GM19099 (cell line): ENCODE results near the gene CCDC77.

Experiments
- POLR2A ChIP-seq: IDR thresholded peaks from 3 replicates; pipeline ENCODE4 v1.6.1; 2011; ENCODE audit warnings: low read depth; ENCODE audit not compliant: insufficient read length; ENCODE audit errors: extremely low read depth

Gene CCDC77

DNA sequence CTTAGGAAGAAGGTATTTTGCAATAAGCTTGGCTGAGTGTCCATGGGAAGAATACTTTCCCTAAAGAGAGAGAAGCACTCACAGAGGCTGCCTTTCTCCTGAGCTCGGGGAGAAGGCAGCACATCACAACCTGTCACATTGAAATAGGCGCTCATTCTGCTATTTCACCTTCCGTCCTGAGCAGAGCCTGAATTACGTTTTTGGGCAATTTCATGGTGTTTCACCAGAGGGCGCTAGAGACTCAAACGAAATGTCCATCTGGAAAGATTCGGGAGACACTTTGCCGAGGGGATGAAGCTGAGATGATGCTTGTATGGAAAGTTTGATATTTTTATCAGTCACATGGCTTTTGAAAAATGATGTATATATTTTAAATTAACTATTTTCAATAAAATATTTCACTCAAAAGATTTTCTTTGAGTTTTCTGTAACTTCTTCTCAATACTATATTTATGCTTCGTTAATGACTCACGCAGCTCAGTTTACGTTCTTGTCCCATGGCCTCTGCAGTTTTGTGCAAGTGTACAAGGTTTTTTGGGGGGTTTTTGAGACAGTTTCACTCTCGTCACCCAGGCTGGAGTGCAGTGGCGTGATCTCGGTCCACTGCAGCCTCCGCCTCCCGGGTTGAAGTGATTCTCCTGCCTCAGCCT, 40.9 kb downstream of the CCDC77 start:
- TF ChIP-seq POLR2A: no peak

GRCh38 chr12:447141-447540, 45.7 kb downstream of the CCDC77 start:
- TF ChIP-seq POLR2A: no peak

GRCh38 chr12:449203-449602, 47.8 kb downstream of the CCDC77 start:
- no peak for TF ChIP-seq POLR2A

DNA sequence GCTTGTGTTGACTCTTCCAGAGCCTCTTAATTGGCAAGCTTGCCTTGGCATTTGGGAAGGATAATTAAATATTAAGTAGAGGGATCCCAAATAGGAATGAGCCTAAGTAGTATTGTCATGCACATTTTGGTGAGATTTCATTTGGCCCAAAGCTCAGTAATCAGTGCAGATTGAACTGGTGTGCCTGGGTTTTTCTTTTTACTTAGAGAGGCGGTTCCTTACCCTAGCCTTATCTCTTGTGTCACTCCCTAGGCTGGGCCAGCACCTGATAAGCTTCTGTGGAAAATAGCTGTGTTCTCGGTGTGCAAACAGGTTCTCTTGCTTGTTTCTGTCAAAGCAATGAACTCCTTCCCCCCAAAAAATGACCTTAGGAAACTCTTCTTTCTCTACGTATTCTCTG, 49.0 kb downstream of the CCDC77 start:
- TF ChIP-seq POLR2A: no peak

- TF ChIP-seq POLR2A: no peak
Measured at GRCh38 chr12:452667-453210, 51.3 kb downstream of the CCDC77 start.

GRCh38 chr12:454833-455232, 53.4 kb downstream of the CCDC77 start:
- no peak for TF ChIP-seq POLR2A

- TF ChIP-seq POLR2A: no peak
Measured at GRCh38 chr12:455821-456220, 54.4 kb downstream of the CCDC77 start.

- no peak for TF ChIP-seq POLR2A
Measured at GRCh38 chr12:457676-458075, 56.2 kb downstream of the CCDC77 start.

DNA sequence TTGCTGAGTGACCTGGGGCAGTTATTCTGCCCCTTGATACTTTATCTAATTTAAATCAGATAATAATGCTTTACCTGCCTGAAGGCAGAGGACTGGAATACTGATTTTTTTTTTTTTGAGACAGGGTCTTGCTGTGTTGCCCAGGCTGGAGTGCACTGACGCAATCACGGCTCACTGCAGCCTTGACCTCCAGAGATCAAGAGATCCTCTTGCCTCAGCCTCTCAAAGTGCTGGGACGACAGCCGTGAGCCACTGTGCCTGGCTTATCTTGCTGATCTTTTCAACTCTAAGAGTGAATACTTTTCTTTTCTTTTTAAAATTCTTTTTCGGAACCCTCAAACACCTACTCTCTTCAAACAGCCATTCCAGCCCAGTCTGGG, 57.6 kb downstream of the CCDC77 start:
- TF ChIP-seq POLR2A: no peak

DNA sequence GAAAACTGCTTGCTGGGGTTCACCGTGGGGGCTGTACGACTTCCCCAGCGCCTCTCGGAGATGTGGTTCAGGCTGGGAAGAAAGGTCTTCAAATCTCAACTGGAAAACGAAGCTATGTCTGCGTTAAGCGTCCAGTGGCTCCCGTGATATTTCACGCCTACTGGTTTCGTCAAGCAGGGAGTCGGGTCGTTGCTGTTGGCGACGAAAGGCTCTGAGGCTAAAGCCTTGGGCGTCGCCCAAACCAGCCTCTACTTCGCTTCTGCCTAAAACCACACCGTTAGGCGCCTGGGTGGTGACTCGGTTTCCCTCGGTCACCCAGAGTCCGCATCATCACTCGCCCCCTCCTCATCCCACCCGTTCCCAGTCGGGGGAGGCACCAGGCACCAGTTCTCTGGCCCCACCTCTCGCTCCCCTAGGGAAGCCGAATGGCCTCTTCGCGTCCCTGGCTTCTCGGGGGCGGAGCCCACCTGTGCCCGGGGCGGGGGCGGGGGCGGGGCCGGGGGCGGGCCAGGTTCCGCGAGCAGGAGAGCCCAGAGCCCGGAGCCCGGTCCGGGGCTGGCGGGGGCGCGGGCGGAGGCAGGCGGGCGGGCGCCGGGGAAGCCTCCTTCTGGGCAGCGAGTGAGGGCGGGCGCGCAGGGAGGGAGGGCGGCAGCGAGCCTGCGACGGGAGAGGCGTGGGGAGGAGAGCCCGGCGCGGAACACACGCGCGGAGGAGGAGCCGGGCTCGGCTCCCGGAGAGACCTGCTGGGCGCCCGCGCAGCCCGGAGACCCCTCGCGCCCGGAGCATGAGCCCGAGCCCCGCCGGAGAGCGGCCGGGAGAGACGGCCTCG, 58.2 kb downstream of the CCDC77 start, which contains the start of gene B4GALNT3:
B4GALNT3 (plus strand) TSS at position 510 of the 829 bp plus-strand sequence. CDS start 438 bp downstream, outside the sequence.
- no peak for TF ChIP-seq POLR2A

- TF ChIP-seq POLR2A: no peak
Measured at GRCh38 chr12:460261-461230, 59.1 kb downstream of the CCDC77 start.

- no peak for TF ChIP-seq POLR2A
Measured at GRCh38 chr12:461425-461824, 60.0 kb downstream of the CCDC77 start.

- TF ChIP-seq POLR2A: no peak
Measured at GRCh38 chr12:462936-463705, 61.7 kb downstream of the CCDC77 start.
